K562 treated with DMSO at 1 percent for 24 hours (cell line): ENCODE data around the gene SNX22. TPM values are rescaled to one million over a fixed set of nuclear protein-coding genes. Genes with fewer than 3 reads are reported as not detected.

Source experiments
- total RNA-seq: library from RNA; unstranded; fragments of 300-600 nt; gene quantifications from 2 replicates; pipeline ENCODE4 v1.2.3, GENCODE V29; 2022; ENCODE audit warnings: low read depth; ENCODE audit not compliant: insufficient read depth

The SNX22 gene
- 1.1 and 1.2 TPM in 2 replicates for total RNA-seq

GRCh38 chr15:64151727-64152506, at the start of gene SNX22:
TSS of gene SNX22 (plus strand) at chr15:64151731. CDS start at chr15:64151776, 45 bp downstream.

GRCh38 chr15:64162869-64163658, 11.5 kb downstream of the SNX22 start, which contains the start of gene PPIB:
TSS of gene PPIB (minus strand) at chr15:64163022. CDS start at chr15:64162986, 36 bp downstream.

Other genes with a start within 250 kb of the SNX22 start
- gene DAPK2, start 105.2 kb upstream of the SNX22 start, total RNA-seq, result 5.4 and 6.7 TPM in 2 replicates
- gene CIAO2A, start 57.9 kb upstream of the SNX22 start, total RNA-seq, result 121 TPM in 2 replicates
- 77.3 and 78.1 TPM in 2 replicates for gene SNX1, start 55.7 kb upstream of the SNX22 start, total RNA-seq
- 477 and 517 TPM in 2 replicates for gene PPIB, start 11.3 kb downstream of the SNX22 start, total RNA-seq
- gene CSNK1G1, start 204.4 kb downstream of the SNX22 start, total RNA-seq, result 5.5 and 6.9 TPM in 2 replicates
- gene PCLAF, start 229.7 kb downstream of the SNX22 start, total RNA-seq, result 76.5 and 102 TPM in 2 replicates
- 18.7 and 21.4 TPM in 2 replicates for gene TRIP4, start 236.1 kb downstream of the SNX22 start, total RNA-seq